Measurements from ENCODE around the gene NBPF4. TPM values are rescaled to one million over a fixed set of nuclear protein-coding genes. Genes with fewer than 3 reads are reported as not detected.

NBPF4 gene
- polyA plus RNA-seq, 3 donors = not detected

Other genes starting within 250 kb of the NBPF4 start
- 10 to 100 TPM; 39.8 to 45.3 (median 44.5) TPM for gene SLC25A24, start 43.7 kb downstream of the NBPF4 start, polyA plus RNA-seq (ENCODE audit: insufficient read length in 3 of 3)
- gene NBPF6, start 206.3 kb upstream of the NBPF4 start, polyA plus RNA-seq (ENCODE audit: insufficient read length in 3 of 3) = not detected

Measured in renal pelvis (tissue), 3 donors.